Raji (cell line): ENCODE measurements around the gene FMC1.

Experiments used
- POLR2A ChIP-seq: IDR thresholded peaks from 2 replicates; pipeline ENCODE4 v1.6.1; 2011; ENCODE audit warnings: low read depth, low read length, control low read depth; ENCODE audit not compliant: insufficient read depth

Gene FMC1

GRCh38 chr7:139332697-139333359 lies 8.3 kb upstream of the FMC1 start:
- no peak for TF ChIP-seq POLR2A

- no peak for TF ChIP-seq POLR2A
Measured at GRCh38 chr7:139334399-139335150, 6.6 kb upstream of the FMC1 start.

- 0 out of 2 replicates have a peak, but pooled peaks have one; percentile 8 for TF ChIP-seq POLR2A
Measured at GRCh38 chr7:139339025-139339424, 2.1 kb upstream of the FMC1 start.

- no peak for TF ChIP-seq POLR2A
Measured at GRCh38 chr7:139339698-139340036, 1.5 kb upstream of the FMC1 start.

GRCh38 chr7:139340037-139340807 lies 915 bp upstream of the FMC1 start:
- TF ChIP-seq POLR2A = peak; percentile 60

GRCh38 chr7:139340808-139341057 lies 404 bp upstream of the FMC1 start:
- no peak for TF ChIP-seq POLR2A

GRCh38 chr7:139341776-139342226 lies 664 bp downstream of the FMC1 start:
- TF ChIP-seq POLR2A = no peak

- TF ChIP-seq POLR2A = no peak
Measured at GRCh38 chr7:139345042-139345441, 3.9 kb downstream of the FMC1 start.

- no peak for TF ChIP-seq POLR2A
Measured at GRCh38 chr7:139351027-139351426, 9.9 kb downstream of the FMC1 start.

- TF ChIP-seq POLR2A = no peak
Measured at GRCh38 chr7:139354729-139355128, 13.6 kb downstream of the FMC1 start.

- TF ChIP-seq POLR2A = no peak
Measured at GRCh38 chr7:139355320-139355719, 14.2 kb downstream of the FMC1 start.

- no peak for TF ChIP-seq POLR2A
Measured at GRCh38 chr7:139358541-139359365, 17.6 kb downstream of the FMC1 start.

- peak; percentile 99 for TF ChIP-seq POLR2A
Measured at GRCh38 chr7:139359366-139360209, 18.5 kb downstream of the FMC1 start, which contains the start of gene LUC7L2. Gene LUC7L2, plus strand, starts transcription at chr7:139359894. Its CDS starts 368 bp downstream, at chr7:139360262.

GRCh38 chr7:139360210-139360947 lies 19.2 kb downstream of the FMC1 start:
- no peak for TF ChIP-seq POLR2A

- no peak for TF ChIP-seq POLR2A
Measured at GRCh38 chr7:139360948-139361307, 19.8 kb downstream of the FMC1 start.
